H1 (cell line): ENCODE results near the gene R3HDM4. TPM values are rescaled to one million over a fixed set of nuclear protein-coding genes. Genes with fewer than 3 reads are reported as not detected.

Experiments used
- EGR1 ChIP-seq: IDR thresholded peaks from 2 replicates; pipeline ENCODE4 v1.6.1; 2011; ENCODE audit warnings: low read depth, low read length, borderline replicate concordance
- PHF8 ChIP-seq: fragments of 200-600 bp; sonication (generic); conservative IDR thresholded peaks from 2 replicates; pipeline ENCODE4 v1.7.1; 2012; ENCODE audit warnings: low read depth, mild to moderate bottlenecking, inconsistent platforms, low read length, moderate library complexity
- POU5F1 ChIP-seq: IDR thresholded peaks from 2 replicates; pipeline ENCODE4 v1.6.1; 2011; ENCODE audit warnings: low read depth, mild to moderate bottlenecking, low read length, moderate library complexity
- TAF7 ChIP-seq: optimal IDR thresholded peaks from 2 replicates; pipeline ENCODE3; 2011; ENCODE audit warnings: low read depth, mild to moderate bottlenecking, inconsistent platforms, low read length, moderate library complexity, borderline replicate concordance
- polyA plus RNA-seq, 7 experiments: library from polyadenylated mRNA; depleted of rRNA in 3 of 7; stranded (reverse) in 5 of 7; unstranded in 2 of 7; fragments of >200 nt in 5 of 7; fragments of 200-250 nt in 2 of 7; gene quantifications; 1 replicate in 5 of 7; 2 replicates in 1 of 7; 4 replicates in 1 of 7; pipeline versions ENCODE4 v1.2.1 to v1.2.3, GENCODE V29; 2011 to 2013; ENCODE audit warnings: missing spikeins in 2 of 7, mixed read lengths in 2 of 7
- total RNA-seq: library from RNA; stranded (reverse); fragmentation: NEBNext Ultra II Directional; extraction: Animal tissue kit (Norgen Biotek cat#: 25700); gene quantifications from 2 replicates; pipeline ENCODE4 v1.2.1, GENCODE V29; 2021
- TF ChIP-seq, protein P1 (sequence below): IDR thresholded peaks from 2 replicates; pipeline ENCODE4 v1.6.1; 2012; ENCODE audit warnings: inconsistent platforms

The R3HDM4 gene
- total and polyA plus RNA-seq, 2 of the 8 experiments (the other 6 are each of a cell fraction or from before 2014, with no cell fraction given): 76.8 to 102 TPM

DNA sequence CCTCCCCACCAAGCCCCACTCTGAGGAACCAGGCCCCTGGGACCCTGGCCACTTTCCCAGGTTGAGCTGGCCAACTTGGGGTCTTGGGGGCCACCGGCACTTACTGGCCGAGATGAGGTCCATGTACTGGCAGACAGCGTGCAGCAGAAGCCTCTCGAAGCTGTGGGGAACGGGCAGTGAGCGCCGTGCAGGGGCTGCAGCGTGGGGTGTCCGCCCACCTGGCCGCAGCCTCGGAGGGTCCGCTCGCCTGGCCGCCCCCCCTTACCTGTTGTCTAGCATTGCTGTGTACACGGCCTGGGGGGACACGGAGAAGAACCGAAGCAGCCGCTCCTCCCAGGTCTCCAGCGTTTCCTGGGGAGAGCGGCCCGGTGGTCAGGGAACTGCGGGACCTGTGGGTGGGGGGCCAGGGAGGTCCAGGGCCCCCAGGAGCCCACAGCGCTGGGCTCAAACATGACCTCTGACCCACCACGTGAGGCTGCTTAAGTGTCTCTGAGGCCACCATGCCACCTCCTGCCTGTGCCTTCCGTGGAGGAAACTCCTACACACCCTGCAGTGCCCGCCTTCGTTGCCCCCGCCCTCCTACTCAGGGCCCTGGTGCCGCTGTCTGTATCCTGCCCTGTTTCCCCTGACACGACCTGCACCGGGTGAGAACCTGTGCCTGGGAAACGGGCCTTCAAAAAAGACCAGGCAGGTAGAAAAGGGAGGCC, 13.5 kb downstream of the R3HDM4 start (continued):
- TF ChIP-seq EGR1 (no peak), PHF8 (no peak), TAF7 (no peak), POU5F1 (no peak)
- TF ChIP-seq, protein P1, sequence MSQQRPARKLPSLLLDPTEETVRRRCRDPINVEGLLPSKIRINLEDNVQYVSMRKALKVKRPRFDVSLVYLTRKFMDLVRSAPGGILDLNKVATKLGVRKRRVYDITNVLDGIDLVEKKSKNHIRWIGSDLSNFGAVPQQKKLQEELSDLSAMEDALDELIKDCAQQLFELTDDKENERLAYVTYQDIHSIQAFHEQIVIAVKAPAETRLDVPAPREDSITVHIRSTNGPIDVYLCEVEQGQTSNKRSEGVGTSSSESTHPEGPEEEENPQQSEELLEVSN: no peak
